Measurements from ENCODE around the gene MFAP2.

MFAP2 gene

DNA sequence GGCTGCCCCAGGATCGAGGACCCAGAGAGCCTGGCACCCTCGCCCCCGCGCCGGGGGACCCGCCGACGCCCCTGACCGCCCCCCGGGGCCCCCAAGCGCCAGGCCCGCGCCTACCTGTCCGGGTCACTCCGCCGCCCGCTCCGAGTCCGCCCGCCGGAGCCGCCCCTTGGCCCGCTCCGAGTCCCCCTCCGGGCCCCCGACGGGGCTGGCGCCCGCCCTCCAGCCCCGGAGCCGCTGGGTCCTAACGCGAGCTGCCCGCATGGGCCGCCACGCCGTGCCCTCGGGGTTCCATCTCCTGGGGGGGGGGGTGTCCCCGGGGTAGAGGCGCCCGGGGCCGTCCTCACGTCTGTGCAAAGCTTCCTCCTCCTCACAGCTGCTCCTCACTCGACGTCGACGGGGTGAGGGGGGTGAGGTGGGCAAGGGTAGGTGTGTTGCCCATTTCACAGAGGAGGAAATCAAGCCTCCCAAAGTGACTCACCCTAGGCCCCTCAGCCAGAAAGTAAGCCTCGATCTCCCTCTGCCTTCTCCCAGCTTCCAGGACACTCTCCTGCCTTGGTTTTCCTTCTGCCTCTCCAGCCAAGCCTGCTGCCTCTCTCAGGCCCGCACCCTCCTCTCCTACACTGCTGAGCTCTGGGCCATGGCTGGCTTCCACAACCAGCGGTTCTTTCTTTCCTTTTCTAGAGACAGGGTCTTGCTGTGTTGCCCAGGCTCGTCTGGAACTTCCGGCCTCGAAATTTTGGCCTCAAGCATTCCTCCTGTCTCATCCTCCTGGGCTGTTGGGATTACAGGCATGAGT lies at the start of gene MFAP2:
Gene MFAP2 (minus strand): TSS at position 148 of the 796 bp plus-strand sequence. CDS start 2,347 bp downstream, outside the sequence.
- DNase-seq: no peak

DNA sequence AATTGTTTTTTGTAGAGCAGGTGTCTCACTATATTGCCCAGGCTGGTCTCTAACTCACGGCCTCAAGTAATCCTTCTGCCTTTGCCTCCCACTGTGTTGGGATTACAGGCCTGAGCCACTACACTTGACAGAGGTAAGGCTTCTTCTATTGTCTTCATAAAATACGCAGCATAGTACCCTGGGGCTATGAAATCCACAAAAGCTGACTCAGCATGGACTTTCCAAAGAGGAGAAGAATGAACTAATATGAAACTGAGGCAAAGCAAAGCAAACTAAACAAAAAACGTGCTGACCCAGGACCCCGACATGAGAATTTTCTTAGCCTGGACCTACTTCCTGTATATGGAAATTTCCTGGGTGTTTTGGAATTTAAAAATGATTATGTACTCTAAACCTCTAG lies 49.8 kb upstream of the MFAP2 start:
- no peak for DNase-seq

DNA sequence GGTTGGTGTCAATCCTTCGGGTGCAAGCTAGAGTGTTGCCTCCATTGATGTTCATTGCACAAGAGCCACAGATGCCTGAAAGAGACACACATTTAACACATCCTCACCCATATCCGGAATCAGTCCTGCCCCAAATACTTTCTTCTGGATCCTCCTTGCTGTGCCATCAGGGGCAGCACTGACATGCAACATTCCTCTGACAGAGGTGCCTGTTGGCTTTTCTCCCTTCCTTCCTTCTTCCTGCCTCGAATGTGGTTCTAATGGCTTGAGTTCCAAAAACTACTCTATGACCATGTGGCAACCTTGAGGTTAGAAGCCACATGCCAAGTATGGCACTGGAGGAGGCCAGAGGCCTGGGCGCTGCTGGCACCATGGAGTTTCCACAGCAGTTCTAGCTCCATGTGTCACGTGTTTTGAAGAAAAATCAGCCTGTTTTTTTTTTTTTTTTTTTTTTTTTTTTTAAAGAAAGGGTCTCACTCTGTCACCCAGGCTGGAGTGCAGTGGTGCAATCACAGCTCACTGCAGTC lies 48.3 kb upstream of the MFAP2 start:
- no peak for DNase-seq

DNA sequence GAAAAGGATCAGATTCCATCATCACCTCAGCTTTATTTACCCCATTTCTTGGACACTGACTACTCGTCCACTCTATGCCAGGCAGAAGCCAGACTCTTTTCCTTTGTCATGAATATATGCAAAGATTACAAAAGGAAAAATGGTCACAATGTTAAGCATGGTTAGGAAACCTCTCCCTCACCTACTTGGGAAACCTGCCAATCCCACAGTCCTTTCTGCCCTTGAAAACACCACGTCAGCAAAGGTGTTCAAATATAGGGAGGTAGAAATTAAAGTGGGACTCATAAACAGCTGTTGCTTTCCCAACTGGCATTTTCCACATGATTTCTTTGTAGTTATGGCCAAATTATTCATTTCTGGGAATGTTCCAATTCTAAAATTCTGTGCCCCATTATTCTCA lies 47.5 kb upstream of the MFAP2 start:
- no peak for DNase-seq

- no peak for DNase-seq
These were observed 47.0 kb upstream of the MFAP2 start for GRCh38 chr1:17027403-17027802.

GRCh38 chr1:17024721-17025120 lies 44.3 kb upstream of the MFAP2 start:
- DNase-seq: no peak

- no peak for DNase-seq
These were observed 43.2 kb upstream of the MFAP2 start for GRCh38 chr1:17023573-17023972.

- no peak for DNase-seq
These were observed 42.7 kb upstream of the MFAP2 start for GRCh38 chr1:17023102-17023501.

DNA sequence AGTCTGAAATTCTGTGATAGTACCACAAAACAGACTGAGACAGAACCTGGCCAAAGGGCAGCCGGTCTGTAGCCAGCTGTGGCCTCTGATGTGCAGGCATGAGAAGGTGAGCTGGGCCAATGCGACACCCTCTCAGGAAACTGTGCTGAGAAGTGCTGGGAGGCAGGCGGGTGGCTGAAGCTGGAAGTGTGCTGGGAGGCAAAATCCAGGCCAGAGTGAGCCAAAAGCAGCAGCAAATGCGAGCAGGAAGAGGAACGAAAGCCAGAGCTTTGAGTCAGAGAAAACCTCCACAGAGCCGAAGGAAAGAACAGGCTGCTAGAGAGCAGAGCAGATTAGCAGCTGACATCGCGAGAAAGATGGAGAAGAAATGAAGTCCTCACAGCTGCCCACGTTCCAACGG lies 41.5 kb upstream of the MFAP2 start:
- DNase-seq: no peak

GRCh38 chr1:17020502-17020901 lies 40.1 kb upstream of the MFAP2 start:
- DNase-seq: no peak

- DNase-seq: no peak
These were observed 38.4 kb upstream of the MFAP2 start for GRCh38 chr1:17018849-17019248.

DNA sequence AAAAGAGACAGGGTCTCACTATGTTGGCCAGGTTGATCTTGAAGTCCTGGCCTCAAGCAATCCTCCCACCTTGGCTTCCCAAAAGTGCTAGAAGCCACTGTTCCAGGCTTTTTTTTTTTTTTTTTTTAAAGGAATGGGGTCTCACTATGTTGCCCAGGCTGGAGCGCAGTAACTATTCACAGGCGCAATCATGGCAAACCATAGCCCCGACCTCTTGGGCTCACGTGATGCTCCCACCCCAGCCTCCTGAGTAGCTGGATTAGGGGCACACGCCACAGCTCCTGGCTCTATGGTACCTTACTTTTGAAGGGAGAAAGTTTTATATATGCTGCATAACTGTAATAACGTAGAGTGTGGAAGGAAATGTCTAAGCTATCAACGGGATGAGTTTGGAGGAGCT lies 37.0 kb upstream of the MFAP2 start:
- no peak for DNase-seq

GRCh38 chr1:17016317-17016661 lies 35.9 kb upstream of the MFAP2 start:
- DNase-seq: no peak

GRCh38 chr1:17014671-17015567 lies 34.5 kb upstream of the MFAP2 start:
- no peak for DNase-seq

- peak in 1 of 2 donors; percentile 44 for DNase-seq
These were observed 33.3 kb upstream of the MFAP2 start for GRCh38 chr1:17013491-17014320.

DNA sequence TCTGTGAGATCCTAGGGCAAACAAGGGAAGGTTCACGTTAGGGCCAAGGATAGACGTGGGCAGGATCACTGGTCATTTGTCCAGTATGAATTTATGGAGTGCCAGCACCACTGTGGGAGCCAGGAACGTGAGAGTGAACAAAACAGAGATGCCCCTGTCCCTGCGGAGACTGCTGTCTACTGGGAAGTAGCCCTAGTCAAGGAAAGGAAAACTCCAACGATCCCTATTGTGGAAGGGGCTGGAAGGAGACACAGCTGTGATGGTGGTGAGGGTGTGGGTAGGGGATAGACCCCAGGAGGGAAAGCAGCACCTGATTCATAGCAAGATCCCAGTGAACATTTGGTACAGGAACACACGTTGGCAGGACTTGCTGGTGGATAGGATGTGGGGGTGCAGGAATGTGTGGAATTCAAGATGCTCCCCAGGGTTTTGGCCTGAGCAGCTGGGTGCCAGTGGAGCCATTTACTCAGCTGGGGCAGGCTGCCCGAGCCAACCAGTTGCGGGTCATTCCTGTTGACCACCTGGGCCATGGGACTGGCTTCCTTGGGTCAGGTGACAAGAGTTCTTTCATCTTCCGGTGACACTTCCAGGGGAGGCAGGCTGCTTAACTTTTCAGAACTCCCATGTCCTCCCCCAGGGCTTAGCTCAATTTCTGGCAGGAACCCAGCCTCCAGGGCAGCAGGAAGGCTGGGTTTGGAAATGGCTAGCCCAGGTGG lies 32.5 kb upstream of the MFAP2 start:
- no peak for DNase-seq

DNA sequence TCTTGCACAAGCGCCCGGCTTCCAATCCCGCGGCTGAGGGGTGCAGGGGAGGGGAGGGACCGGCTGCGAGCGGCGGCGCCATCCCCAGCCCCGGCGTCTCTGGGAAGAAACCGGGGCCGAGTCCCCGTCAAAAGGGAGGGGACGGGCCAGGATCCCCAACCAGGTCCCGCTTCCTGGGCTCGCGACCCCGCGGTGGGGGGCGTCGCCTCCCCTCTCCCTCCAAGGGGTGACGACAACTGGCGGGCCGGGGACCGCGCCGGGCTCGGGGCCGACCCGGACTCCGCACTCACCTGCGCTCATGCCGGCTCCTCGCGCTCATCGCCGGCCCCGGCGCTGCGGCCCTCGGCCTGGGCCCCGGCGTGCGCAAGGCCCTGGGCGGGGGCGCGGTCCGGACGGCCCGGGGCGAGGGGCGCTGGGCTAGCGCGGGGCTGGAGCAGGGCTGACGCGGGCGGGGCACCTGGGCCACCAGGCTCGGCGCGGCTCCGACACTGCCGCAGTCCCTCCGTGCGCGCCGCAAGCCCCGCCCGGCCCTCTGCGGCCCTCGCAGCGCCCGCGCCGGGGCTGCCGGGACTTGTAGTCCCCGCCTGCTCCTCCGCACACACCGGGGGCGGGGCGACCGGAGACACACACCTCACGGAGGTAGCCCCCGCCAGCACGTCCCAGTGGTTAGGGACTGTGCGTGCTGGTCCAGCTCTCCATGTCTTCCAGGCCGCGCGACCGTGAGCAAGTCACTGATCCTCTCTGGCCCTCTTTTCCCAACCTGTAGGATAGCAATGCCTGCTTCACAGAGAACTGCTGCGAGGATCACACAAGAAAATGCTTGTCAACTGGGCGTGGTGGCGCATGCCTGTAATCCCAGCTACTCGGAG lies 31.3 kb upstream of the MFAP2 start, which contains the start of gene ATP13A2:
Gene ATP13A2 (minus strand): TSS at position 490 of the 869 bp plus-strand sequence. CDS start 190 bp downstream, at position 300.
- DNase-seq: peak in 1 of 2 donors; percentile 19

GRCh38 chr1:17011092-17011438 lies 30.6 kb upstream of the MFAP2 start:
- no peak for DNase-seq

DNA sequence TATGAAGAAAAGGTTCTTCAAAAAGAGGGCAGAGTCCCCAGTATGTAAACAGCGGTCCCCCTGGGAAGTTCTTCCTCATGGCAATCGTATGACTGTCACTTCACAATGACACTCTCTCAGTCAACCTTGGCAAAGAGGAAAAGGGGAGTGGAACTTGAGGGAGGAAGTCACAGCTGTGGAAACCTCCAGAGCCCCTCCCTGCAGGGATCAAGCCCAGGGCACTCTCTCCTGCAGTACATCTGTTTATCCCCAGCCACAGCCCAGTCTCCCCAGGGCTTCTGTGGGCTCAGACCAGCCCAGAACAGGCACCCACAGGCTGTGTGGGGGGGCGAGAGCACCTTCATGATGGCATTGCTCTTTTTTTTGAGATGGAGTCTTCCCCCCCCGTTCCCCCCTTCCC lies 29.3 kb upstream of the MFAP2 start:
- peak in 1 of 2 donors; percentile 29 for DNase-seq

DNA sequence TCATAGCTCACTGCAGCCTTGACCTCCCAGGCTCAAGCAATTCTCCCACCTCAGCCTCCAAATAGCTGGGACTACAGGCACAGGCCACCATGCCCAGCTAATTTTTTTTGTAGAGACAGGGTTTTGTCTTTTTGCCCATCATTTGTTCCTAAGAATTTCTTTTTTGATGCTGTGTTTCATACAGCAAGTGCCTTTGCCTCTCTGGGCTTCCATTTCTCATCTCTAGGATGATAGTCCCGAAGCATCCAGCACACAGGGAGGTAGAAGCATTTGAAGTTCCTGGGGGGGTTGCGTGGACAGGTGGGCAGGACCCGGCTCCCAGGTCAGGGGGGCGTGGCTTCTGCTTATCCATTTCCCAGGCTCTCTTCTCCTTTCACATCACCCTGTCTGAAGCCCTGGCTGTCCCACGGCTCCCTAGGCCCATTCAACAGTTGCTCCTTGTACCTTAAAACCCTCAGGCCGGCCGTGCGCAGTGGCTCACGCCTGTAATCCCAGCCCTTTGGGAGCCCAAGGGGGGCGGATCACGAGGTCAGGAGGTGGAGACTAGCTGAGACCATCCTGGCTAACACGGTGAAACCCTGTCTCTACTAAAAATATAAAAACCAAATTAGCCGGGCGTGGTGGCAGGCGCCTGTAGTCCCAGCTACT lies 27.9 kb upstream of the MFAP2 start:
- DNase-seq: no peak

DNA sequence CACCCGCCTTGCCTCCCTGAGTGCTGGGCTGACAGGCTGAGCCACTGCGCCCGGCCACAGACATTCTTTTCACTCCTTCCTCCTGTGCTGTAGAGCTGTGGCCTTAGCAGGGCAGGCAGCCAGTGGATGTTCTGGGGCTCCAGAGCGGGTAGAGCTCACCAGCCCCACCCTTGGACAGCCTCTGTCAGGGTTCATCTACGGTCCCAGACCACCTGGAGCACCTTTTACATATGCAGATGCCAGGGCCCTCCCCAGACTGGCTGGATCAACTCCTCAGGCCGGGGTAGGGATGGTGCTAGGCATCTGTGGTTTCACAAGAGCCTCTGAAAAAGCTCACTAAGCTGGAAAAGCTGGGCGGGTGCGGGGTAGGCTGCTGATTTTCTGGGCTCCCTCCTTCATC lies 26.7 kb upstream of the MFAP2 start:
- no peak for DNase-seq
